Small intestine (tissue), 7 donors: ENCODE data around the gene CRAT. TPM values are rescaled to one million over a fixed set of nuclear protein-coding genes. Genes with fewer than 3 reads are reported as not detected.

Experiments used
- DNase-seq, 2 donors: peaks; one replicate each; pipeline versions ENCODE4 v3.0.0 to v3.0.0-alpha.2; 2013
- FAIRE-seq: peaks from 2 replicates; lab custom pipeline; 2012; peaks lifted over from hg19 to GRCh38; lab: Jason Lieb, UNC
- H3K27ac ChIP-seq, 3 donors: one replicate each; pipeline ENCODE4 v1.5.1; 2013; ENCODE audit warnings: low read length in 2 of 3, mild to moderate bottlenecking in 2 of 3, control low read depth in 1 of 3, inconsistent platforms in 1 of 3, low read depth in 1 of 3, moderate library complexity in 1 of 3
- H3K27me3 ChIP-seq, 3 donors: one replicate each; pipeline ENCODE4 v1.6.1; 2013; ENCODE audit warnings: low read length in 3 of 3, inconsistent platforms in 1 of 3; ENCODE audit not compliant: control insufficient read depth in 3 of 3, insufficient read depth in 3 of 3
- H3K36me3 ChIP-seq, 3 donors: one replicate each; pipeline ENCODE4 v1.6.1; 2013; ENCODE audit warnings: low read length in 3 of 3, inconsistent platforms in 1 of 3, low read depth in 1 of 3, mild to moderate bottlenecking in 1 of 3, moderate library complexity in 1 of 3; ENCODE audit not compliant: control insufficient read depth in 3 of 3, insufficient read depth in 2 of 3
- H3K4me1 ChIP-seq, 3 donors: one replicate each; pipeline ENCODE4 v1.6.1; 2013; ENCODE audit warnings: low read length in 2 of 3, inconsistent platforms in 1 of 3, low read depth in 1 of 3, mild to moderate bottlenecking in 1 of 3, moderate library complexity in 1 of 3; ENCODE audit not compliant: control insufficient read depth in 3 of 3, insufficient read depth in 2 of 3
- H3K4me3 ChIP-seq, 3 donors: one replicate each; pipeline ENCODE4 v1.5.1; 2013; ENCODE audit warnings: low read length in 3 of 3, control low read depth in 1 of 3, inconsistent platforms in 1 of 3, low read depth in 1 of 3, mild to moderate bottlenecking in 1 of 3, moderate library complexity in 1 of 3
- H3K9me3 ChIP-seq, 2 donors: one replicate each; pipeline ENCODE4 v1.6.1; 2013; ENCODE audit warnings: low read depth in 1 of 2, low read length in 1 of 2; ENCODE audit not compliant: control insufficient read depth in 2 of 2, insufficient read depth in 1 of 2
- WGBS, 3 donors: extraction: QIAGEN DNeasy Blood & Tissue Kit; methylation state at CpG; one replicate each; pipeline ENCODE4 v1.1.7; 2013; 5-methylcytosine and 5-hydroxymethylcytosine counted together
- polyA plus RNA-seq, 4 donors: library from polyadenylated mRNA; stranded (reverse) in 3 of 4; unstranded in 1 of 4; fragments of 200-250 nt in 3 of 4; fragments of 120-200 nt in 1 of 4; gene quantifications; one replicate each; pipeline versions ENCODE4 v1.2.1 to v1.2.3, GENCODE V29; 2013
- donor health status: healthy with polysubstance abuse.
- donor health status: control.
- donor health status: control.
- donor health status: Bipolar disorder and iron deficiency.
- donor health status: healthy.

Gene CRAT
- polyA plus RNA-seq, 4 donors, result 55.0 to 122 (median 97.7) TPM

GRCh38 chr9:129103595-129103965, 7.0 kb downstream of the CRAT start:
- peaks cover 0 to 9% (median 0%) of the 10 kb centered on the region in 3 donors for H3K4me1 ChIP-seq
- H3K4me3 ChIP-seq, result no peak overlapping the region
- DNase-seq (no peak), FAIRE-seq (no peak)
- no peak overlapping the region for H3K27ac ChIP-seq
- no peaks in the 10 kb centered on the region for H3K27me3 ChIP-seq
- H3K36me3 ChIP-seq, result peaks cover 2 to 80% (median 2%) of the 10 kb centered on the region in 3 donors
- H3K9me3 ChIP-seq, result no peaks in the 10 kb centered on the region
- WGBS, 3 donors, result 64 to 87% (median 82%) methylated on average over 4 of the region's 4 CpGs

GRCh38 chr9:129102791-129103594, 7.6 kb downstream of the CRAT start:
- H3K36me3 ChIP-seq, result peaks cover 2 to 80% (median 3%) of the 10 kb centered on the region in 3 donors
- H3K27ac ChIP-seq, result no peak overlapping the region
- H3K4me3 ChIP-seq, result no peak overlapping the region
- no peak for FAIRE-seq
- no peaks in the 10 kb centered on the region for H3K9me3 ChIP-seq
- WGBS, 3 donors, result 39 to 56% (median 45%) methylated on average over 14 of the region's 14 CpGs
- H3K4me1 ChIP-seq, result peaks cover 0 to 5% (median 0%) of the 10 kb centered on the region in 3 donors
- H3K27me3 ChIP-seq, result no peaks in the 10 kb centered on the region
- peak; percentile 56 to 72 for DNase-seq

- peaks cover 4 to 79% (median 4%) of the 10 kb centered on the region in 3 donors for H3K36me3 ChIP-seq
- H3K9me3 ChIP-seq, result no peaks in the 10 kb centered on the region
- no peaks in the 10 kb centered on the region for H3K27me3 ChIP-seq
- 81 to 91% (median 87%) methylated on average over 13 of the region's 13 CpGs for WGBS, 3 donors
- no peak overlapping the region for H3K27ac ChIP-seq
- no peak overlapping the region for H3K4me3 ChIP-seq
- peaks cover 0 to 5% (median 0%) of the 10 kb centered on the region in 3 donors for H3K4me1 ChIP-seq
- FAIRE-seq (no peak), DNase-seq (no peak)
Observed at GRCh38 chr9:129102095-129102525, 8.5 kb downstream of the CRAT start.

GRCh38 chr9:129101279-129101678, 9.3 kb downstream of the CRAT start:
- H3K9me3 ChIP-seq, result no peaks in the 10 kb centered on the region
- no peaks in the 10 kb centered on the region for H3K27me3 ChIP-seq
- H3K36me3 ChIP-seq, result peaks cover 4 to 78% (median 6%) of the 10 kb centered on the region in 3 donors
- no peaks in the 10 kb centered on the region for H3K4me1 ChIP-seq
- 85 to 96% (median 92%) methylated on average over 7 of the region's 7 CpGs for WGBS, 3 donors
- FAIRE-seq, result no peak
- H3K27ac ChIP-seq, result no peak overlapping the region
- no peak overlapping the region for H3K4me3 ChIP-seq
- no peak for DNase-seq

- no peak overlapping the region for H3K27ac ChIP-seq
- FAIRE-seq (no peak), DNase-seq (no peak)
- H3K4me1 ChIP-seq, result no peaks in the 10 kb centered on the region
- 72 to 83% (median 82%) methylated on average over 26 to 28 of the region's 28 CpGs for WGBS, 3 donors
- H3K9me3 ChIP-seq, result no peaks in the 10 kb centered on the region
- H3K36me3 ChIP-seq, result peaks cover 4 to 78% (median 7%) of the 10 kb centered on the region in 3 donors
- no peak overlapping the region for H3K4me3 ChIP-seq
- H3K27me3 ChIP-seq, result no peaks in the 10 kb centered on the region
Observed at GRCh38 chr9:129100383-129101169, 10.0 kb downstream of the CRAT start.

DNA sequence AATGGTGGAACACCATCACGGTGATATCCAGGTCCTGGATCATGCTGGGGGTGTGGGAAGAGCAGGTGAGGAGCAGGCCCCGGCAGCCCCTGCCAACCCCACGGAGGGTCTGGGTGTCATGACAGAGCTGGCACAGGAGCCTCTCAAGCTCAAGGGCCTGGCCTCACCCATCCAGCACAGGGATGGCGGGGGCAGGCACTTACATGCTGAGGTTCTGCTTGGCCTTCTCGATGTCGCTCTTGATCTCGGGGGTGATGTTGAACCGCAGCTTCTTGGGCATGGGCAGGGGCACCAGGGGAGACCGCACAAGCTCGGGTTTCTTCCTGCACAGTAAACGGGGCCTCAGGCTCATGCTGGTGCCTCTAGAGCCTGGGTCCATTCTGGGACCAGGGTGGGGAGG, 12.3 kb downstream of the CRAT start:
- Histone ChIP-seq H3K4me3 (no peak overlapping the region), H3K36me3 (peaks cover 7 to 87% (median 8%) of the 10 kb centered on the region in 3 donors), H3K27ac (no peak overlapping the region), H3K27me3 (no peaks in the 10 kb centered on the region), H3K9me3 (no peaks in the 10 kb centered on the region), H3K4me1 (no peaks in the 10 kb centered on the region)
- 91 to 94% (median 94%) methylated on average over 11 of the region's 11 CpGs for WGBS, 3 donors
- DNase-seq (no peak), FAIRE-seq (no peak)

GRCh38 chr9:129097671-129098306, 12.8 kb downstream of the CRAT start:
- H3K4me1 ChIP-seq, result no peaks in the 10 kb centered on the region
- DNase-seq, result no peak
- H3K36me3 ChIP-seq, result peaks cover 7 to 84% (median 8%) of the 10 kb centered on the region in 3 donors
- H3K27me3 ChIP-seq, result no peaks in the 10 kb centered on the region
- no peak overlapping the region for H3K27ac ChIP-seq
- H3K9me3 ChIP-seq, result no peaks in the 10 kb centered on the region
- no peak for FAIRE-seq
- no peak overlapping the region for H3K4me3 ChIP-seq
- 90 to 97% (median 93%) methylated on average over 16 of the region's 16 CpGs for WGBS, 3 donors

DNA sequence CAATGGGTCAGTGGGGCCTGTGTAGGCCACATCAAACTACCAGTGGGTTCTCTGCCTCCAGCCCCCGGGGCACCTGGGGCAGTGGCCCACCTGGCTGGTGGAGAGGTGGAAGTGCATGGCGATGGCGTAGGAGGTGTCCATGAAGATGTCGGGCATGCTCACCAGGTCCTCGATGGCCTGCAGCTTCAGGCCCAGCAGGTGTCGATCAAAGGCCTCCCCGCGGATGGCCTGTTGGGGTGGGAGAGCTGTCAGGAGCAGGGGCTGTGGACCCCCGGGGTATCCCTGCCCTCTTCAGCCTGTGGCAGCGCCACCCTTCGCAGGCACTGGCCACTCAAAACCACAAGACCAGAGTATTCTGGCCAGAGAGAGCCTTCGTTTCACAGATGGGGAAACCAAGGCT, 14.7 kb downstream of the CRAT start:
- 91 to 94% (median 93%) methylated on average over 12 of the region's 12 CpGs for WGBS, 3 donors

More for the DNA sequence above, 14.7 kb downstream of the CRAT start:
- H3K27me3 ChIP-seq, result no peaks in the 10 kb centered on the region
- DNase-seq (no peak), FAIRE-seq (no peak)
- no peaks in the 10 kb centered on the region for H3K9me3 ChIP-seq
- H3K4me3 ChIP-seq, result no peak overlapping the region
- H3K4me1 ChIP-seq, result no peaks in the 10 kb centered on the region
- H3K36me3 ChIP-seq, result peaks cover 7 to 67% (median 7%) of the 10 kb centered on the region in 3 donors
- no peak overlapping the region for H3K27ac ChIP-seq
